Stimulated activated CD8-positive, alpha-beta memory T cell treated with anti-CD3 and anti-CD28 coated beads, Interleukin-12 subunit alpha, Interleukin-12 subunit beta, amount 100 ng/mL, for 1 hour (primary cell): ENCODE measurements around the gene NUP93.

ENCODE experiments used
- DNase-seq: peaks from one replicate; pipeline ENCODE4 v3.0.0-alpha.2; 2020; ENCODE audit warnings: low read depth

Gene NUP93

DNA sequence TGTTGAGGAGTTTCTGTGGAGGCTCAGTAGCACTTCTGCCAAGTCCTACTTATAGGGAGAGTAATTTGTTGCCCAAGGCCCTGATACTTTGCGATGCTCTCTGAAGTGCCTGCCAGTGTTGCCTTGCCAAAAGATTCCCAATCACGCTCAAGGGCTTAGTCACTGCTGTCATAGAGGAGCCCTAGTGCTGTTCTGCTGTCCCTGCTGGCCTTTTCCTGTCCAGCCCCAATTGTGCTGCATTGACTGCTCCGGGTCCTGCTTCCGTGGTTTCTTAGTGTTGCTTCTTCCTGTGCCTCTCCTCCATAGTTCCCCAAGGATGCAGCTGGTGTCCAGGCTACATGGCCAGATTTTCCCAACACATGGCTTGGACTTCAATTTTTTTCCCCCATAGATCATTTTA, 13.9 kb downstream of the NUP93 start:
- DNase-seq = no peak

GRCh38 chr16:56744996-56745640, 15.2 kb downstream of the NUP93 start:
- DNase-seq = no peak

- DNase-seq = no peak
These were observed 17.6 kb downstream of the NUP93 start for GRCh38 chr16:56747486-56748045.

DNA sequence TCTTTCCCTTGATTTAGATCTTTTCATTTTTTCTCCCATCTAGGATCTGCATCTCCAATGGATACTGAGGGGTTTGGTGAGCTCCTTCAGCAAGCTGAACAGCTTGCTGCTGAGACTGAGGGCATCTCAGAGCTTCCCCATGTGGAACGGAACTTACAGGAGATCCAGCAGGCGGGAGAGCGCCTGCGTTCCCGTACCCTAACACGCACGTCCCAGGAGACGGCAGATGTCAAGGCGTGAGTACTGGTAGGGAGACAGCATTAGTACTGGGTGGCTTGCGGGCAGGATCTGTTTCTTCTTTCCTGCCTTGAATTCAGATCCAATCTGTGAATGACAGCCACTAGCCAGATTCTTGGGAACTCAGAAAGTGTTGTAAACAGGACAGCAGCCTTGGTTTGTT, 18.3 kb downstream of the NUP93 start:
- DNase-seq = no peak

- DNase-seq = no peak
These were observed 18.9 kb downstream of the NUP93 start for GRCh38 chr16:56748826-56749225.

GRCh38 chr16:56749672-56750491, 20.0 kb downstream of the NUP93 start:
- DNase-seq = no peak

DNA sequence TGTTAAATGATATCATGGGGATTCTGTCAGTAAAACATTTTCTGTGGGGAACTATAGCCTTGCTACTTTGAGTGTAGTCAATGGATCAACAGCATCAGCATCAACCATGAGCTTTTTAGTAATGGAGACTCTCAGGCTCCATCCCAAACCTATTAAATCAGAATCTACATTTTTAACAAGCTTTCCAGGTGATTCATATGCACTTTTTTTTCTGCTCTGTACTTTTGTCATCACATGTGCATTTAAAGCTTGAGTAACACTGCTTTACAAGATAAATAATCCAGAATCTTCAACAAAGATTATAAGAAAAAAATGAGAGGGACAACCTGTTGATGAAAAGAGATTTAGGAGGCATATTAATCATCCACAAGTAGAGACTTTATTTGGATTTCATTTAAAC, 23.5 kb downstream of the NUP93 start:
- no peak for DNase-seq

GRCh38 chr16:56755038-56755437, 25.1 kb downstream of the NUP93 start:
- DNase-seq = no peak

DNA sequence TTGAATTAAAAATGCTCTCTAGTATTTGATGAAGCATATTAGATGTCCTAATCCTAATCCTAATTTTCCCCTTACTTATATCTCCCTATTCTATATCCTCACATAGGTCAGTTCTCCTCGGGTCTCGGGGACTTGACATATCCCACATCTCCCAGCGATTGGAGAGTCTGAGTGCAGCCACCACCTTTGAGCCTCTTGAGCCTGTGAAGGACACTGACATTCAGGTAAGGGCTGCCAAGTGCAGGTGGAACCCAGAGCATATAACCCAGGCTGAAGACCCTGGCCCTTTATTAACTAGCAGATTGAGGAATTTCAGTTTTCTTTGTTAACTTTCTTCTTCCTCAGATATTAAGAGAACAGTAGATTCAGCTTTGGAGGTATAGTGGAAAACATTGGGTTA, 28.5 kb downstream of the NUP93 start:
- no peak for DNase-seq

- no peak for DNase-seq
These were observed 29.0 kb downstream of the NUP93 start for GRCh38 chr16:56758930-56759329.

- DNase-seq = no peak
These were observed 33.5 kb downstream of the NUP93 start for GRCh38 chr16:56763291-56763916.

GRCh38 chr16:56764835-56765234, 34.9 kb downstream of the NUP93 start:
- DNase-seq = no peak

DNA sequence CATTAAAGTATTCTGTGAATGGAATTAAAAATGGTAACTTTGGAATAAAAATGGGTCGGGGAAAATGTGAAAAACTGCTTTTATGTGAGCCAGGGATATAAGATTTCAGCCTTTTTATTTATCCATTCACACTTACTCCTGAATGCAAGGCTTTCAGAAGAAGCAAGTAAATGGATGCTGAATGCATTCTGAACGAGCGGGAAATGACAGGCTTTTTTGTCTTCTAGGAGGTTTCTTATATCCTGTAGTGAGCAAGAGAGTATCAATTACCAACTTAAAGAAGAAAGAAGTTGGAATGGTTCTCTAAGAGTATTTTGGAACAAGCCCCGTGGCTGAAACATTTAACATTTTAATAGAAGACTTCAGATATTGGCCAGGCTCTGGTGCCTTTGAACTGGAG, 36.0 kb downstream of the NUP93 start:
- no peak for DNase-seq

DNA sequence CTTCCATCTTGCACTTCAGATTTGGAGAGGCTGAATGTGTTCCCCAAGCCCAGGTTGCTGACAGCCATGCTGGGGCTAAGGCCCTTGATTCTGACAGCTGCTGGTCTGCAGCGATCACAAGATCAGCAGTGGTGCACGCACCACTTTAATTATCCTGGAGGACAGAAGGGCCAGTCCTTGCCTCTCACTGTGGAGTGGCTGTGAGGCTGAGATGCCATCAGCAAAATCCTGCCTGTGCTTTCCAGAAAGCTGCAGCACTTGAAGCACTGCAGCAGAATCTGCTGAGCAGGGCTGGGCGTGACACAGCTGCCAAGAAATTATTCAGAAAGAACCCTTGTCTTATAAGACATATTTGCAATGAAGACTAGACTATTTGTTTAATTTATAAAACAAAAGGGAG, 37.1 kb downstream of the NUP93 start:
- DNase-seq = no peak

DNA sequence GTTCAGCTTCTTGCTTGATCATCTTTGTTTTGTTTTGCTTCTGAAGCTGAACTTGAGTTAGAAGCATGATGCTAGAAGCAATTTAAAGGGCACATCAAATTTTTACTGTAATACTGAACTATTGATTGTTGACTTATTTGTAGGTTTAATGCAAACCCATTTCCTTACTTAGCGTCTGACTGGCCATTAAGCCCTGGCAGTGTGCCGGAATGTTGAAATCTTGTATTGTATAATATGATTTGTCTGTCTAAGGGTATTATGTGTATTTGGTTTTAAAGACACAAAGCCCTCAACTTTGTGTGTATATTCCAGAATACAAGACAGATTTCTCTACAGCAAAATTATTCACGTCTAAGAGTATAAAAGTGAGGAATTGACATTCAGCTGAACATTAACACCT, 39.7 kb downstream of the NUP93 start:
- DNase-seq = no peak

DNA sequence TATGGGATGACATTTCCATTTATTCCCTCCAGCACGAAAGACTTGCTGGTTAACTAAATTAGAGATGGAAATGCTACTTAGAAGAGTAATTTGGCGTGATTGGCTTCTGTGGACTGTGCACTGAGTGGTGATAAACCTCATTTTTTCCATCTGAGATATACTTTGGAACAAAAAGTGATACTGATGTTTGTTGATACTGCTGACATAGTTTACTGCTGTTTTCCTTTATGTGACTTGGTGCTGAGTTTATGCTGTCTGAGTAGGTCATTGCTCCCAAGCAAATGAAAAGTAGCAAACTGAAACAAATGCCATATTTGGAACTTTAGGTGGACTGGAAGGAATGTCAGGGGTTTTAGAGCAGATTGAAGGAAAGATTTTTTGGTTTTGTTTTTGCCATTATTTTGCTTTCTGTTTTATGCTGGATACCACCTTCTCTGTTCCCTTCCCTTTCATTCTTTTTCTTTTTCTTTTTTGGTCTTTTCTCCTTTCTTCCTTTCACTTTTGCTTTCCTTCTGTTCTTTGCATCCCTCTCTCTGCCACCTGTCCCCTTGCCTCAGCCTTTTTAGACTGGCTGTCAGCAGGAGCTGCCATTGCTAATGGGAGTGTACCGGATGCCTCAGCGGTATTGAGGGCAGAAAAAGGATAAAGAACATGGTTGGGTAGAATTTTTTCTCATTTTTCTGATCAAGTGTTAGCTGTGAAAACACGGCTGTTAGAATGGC, 41.8 kb downstream of the NUP93 start:
- DNase-seq = no peak

DNA sequence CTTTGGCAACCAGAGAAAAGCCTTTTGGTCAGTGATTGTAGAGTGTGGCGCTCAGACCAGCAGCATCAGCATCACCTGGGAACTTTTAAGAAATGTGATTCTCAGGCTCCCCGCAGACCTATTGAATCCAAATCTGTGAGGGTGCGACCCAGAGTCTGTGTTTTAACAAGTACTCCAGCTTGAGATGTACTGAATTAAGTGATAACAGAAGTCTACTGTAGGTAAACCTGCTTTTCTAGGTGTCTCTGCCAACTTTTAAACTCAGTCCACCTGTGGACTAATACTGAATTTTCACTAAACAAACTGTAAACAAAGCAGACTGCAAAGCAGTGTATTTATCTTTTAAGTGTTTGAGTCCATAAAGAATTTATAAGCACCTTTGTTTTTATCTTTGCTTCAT, 43.6 kb downstream of the NUP93 start:
- no peak for DNase-seq

- no peak for DNase-seq
These were observed 44.2 kb downstream of the NUP93 start for GRCh38 chr16:56774016-56774680.

DNA sequence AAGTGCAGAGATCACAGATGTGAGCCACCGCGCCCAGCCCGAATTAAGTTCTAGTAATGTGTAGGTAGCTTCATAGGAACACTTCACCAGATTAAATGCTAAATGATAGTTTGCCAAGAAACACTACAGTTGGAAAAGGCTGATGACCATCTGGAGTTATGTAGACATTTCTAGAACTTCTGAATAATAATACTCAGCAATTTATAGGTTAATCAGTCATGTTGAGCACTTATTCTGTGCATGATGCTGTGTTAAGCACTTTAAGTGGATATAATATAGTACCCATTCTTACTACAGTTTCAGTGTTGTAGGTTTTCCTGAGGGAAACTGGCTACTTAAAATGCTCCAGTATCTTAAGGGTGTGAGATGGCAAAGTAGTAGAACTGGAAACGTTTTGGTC, 45.2 kb downstream of the NUP93 start:
- DNase-seq = no peak

DNA sequence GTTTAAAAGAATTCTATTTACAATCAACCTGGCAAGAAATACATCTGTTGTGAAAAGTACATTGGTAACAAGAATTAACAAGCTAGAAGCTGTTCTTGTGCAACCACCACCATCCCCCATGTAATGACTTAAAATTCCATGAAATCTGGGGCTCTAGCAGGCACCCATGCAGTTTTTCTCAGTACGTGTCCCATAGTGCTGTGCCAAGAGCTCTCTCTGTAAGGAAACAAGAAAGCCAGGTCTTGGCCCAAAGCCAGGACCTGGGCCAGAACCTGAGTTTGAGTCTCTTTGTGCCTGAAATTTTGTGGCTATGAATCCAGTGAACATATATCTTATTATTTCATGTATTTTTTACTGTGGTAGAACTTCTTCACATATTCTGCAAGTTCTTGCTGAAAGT, 46.6 kb downstream of the NUP93 start:
- DNase-seq = no peak

DNA sequence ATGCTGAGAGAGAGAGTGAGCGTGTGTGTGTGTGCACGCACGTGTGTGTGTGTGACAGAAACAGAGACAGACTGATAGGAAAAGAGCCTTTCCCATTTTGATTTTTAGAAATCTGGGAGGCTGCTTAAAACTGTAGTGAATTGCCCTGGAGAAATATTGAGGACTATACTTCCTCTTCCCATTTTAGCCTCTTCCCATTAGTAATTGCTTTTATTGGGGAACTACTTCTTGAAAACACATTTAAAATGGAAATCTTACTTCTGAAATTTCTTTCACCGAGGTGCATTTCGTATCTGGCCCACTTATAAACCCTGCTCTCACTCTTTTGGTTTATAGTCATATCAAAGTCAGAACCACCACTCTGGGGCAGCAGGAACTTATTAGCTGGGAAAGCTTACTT, 47.1 kb downstream of the NUP93 start:
- DNase-seq = no peak

DNA sequence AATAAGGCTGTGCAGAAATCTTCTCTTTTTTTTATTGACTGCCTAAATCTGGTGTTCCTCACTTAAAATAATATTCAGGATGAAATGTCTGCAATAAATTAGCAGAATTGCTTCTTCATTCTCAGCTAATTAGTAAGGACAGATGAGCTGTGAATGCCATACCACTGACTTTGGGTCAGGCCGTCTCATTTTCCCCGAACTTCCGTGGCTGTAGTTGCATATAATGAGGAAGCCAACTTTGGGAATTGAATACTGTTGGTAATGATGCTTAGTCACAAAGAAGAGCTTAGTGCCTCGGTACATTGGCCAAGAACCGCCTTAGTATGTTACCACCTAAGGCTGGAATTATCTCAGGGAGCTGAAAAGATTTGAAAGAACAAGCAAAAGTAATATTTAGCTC, 47.6 kb downstream of the NUP93 start:
- no peak for DNase-seq
